Fibroblast of the conjunctiva (primary cell): ENCODE measurements around the gene FAM47A.

Experiments used
- DNase-seq: peaks from one replicate; pipeline ENCODE4 v3.0.0-alpha.2; 2010; ENCODE audit warnings: low read depth

The FAM47A gene

GRCh38 chrX:34132028-34132427, at the start of gene FAM47A:
Gene FAM47A, minus strand, starts transcription at chrX:34132314. Its CDS starts 36 bp downstream, at chrX:34132278.
- DNase-seq = no peak

GRCh38 chrX:34147345-34147744, 15.2 kb upstream of the FAM47A start:
- no peak for DNase-seq

- DNase-seq = no peak
Observed at GRCh38 chrX:34146906-34147305, 14.8 kb upstream of the FAM47A start.

- no peak for DNase-seq
Observed at GRCh38 chrX:34144246-34144645, 12.1 kb upstream of the FAM47A start.

- DNase-seq = no peak
Observed at GRCh38 chrX:34140816-34141215, 8.7 kb upstream of the FAM47A start.

- no peak for DNase-seq
Observed at GRCh38 chrX:34130980-34131744, 952 bp downstream of the FAM47A start.

DNA sequence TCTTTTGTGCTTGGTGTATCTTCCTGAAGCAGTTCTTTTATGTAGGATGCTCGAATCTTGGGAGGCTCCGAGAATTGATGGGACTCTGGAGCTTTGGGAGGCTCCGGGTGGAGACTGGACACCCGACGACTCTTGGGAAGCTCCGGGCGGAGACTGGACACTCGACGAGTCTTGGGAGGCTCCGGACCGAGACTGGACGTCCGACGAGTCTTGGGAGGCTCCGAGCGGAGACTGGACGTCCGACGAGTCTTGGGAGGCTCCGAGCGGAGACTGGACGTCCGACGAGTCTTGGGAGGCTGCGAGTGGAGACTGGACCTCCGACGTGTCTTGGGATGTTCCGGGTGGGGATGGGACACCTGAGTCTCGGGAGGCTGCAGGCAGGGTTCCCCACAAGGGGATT, 1.6 kb downstream of the FAM47A start:
- no peak for DNase-seq

DNA sequence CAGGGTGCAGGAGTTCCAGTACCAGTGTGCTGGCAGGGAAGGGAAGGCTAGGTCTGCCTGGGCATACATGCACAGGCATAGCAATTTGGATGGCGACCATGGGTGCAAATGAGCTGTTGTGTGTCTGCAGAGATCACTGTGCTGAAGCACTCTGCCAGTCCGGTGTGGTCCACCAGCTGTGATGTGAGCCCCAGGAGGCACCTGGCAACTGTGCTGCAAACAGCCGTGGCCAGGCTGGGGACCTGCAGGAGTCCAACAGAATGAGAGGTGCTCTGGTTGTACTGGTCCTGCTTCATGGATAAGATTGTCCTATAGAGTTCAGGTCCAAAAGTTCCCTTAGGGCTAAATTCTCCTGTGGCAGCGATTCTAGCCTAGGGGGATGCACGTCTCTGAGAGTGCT, 6.1 kb downstream of the FAM47A start:
- DNase-seq = no peak

- no peak for DNase-seq
Observed at GRCh38 chrX:34119122-34119521, 13.0 kb downstream of the FAM47A start.

GRCh38 chrX:34112459-34112858, 19.7 kb downstream of the FAM47A start:
- DNase-seq = no peak
